Keratinocyte (primary cell): ENCODE measurements around the gene MICU2. TPM values are rescaled to one million over a fixed set of nuclear protein-coding genes. Genes with fewer than 3 reads are reported as not detected.

ENCODE experiments used
- DNase-seq: peaks from one replicate; pipeline ENCODE4 v3.0.0-alpha.2; 2011; ENCODE audit warnings: low read depth, missing footprints, low spot score
- FAIRE-seq: peaks from 2 replicates; lab custom pipeline; 2011; peaks lifted over from hg19 to GRCh38; lab: Jason Lieb, UNC
- H2AFZ ChIP-seq: 2 replicates; pipeline ENCODE4 v1.6.0; 2012; ENCODE audit warnings: low read length, control low read depth, inconsistent platforms; ENCODE audit not compliant: control insufficient read depth
- H3K27ac ChIP-seq: 2 replicates; pipeline ENCODE4 v1.5.1; 2011; ENCODE audit warnings: low read length; ENCODE audit not compliant: control insufficient read depth, insufficient read depth
- H3K27me3 ChIP-seq: 3 replicates; pipeline ENCODE4 v1.6.0; 2011; ENCODE audit warnings: low read length; ENCODE audit not compliant: control insufficient read depth, insufficient read depth; ENCODE audit errors: extremely low read depth
- H3K36me3 ChIP-seq, 2 experiments: 2 replicates in 1 of 2; 3 replicates in 1 of 2; pipeline ENCODE4 v1.5.1; 2011; ENCODE audit warnings: low read length in 2 of 2, mild to moderate bottlenecking in 1 of 2; ENCODE audit not compliant: control insufficient read depth in 2 of 2, insufficient read depth in 2 of 2; ENCODE audit errors: extremely low read depth in 1 of 2
- H3K4me1 ChIP-seq: 3 replicates; pipeline ENCODE4 v1.5.1; 2011; ENCODE audit warnings: low read length; ENCODE audit not compliant: control insufficient read depth, insufficient read depth; ENCODE audit errors: extremely low read depth
- H3K4me2 ChIP-seq: 3 replicates; pipeline ENCODE4 v1.6.0; 2011; ENCODE audit warnings: low read depth, low read length; ENCODE audit not compliant: control insufficient read depth, insufficient read depth; ENCODE audit errors: extremely low read depth
- H3K4me3 ChIP-seq, 3 experiments: fragments of 200-600 bp in 1 of 3; sonication (generic) in 1 of 3; 2 replicates in 2 of 3; 3 replicates in 1 of 3; pipeline ENCODE4 v1.5.1; 2011 to 2016; ENCODE audit warnings: low read length in 3 of 3, mild to moderate bottlenecking in 3 of 3, control low read depth in 2 of 3, inconsistent platforms in 1 of 3, low read depth in 1 of 3, mixed read lengths in 1 of 3, mixed run types in 1 of 3, moderate library complexity in 1 of 3; ENCODE audit not compliant: control insufficient read depth in 2 of 3, insufficient read depth in 2 of 3; ENCODE audit errors: extremely low read depth in 1 of 3
- H3K79me2 ChIP-seq: 2 replicates; pipeline ENCODE4 v1.6.0; 2012; ENCODE audit warnings: low read length; ENCODE audit not compliant: control insufficient read depth, insufficient read depth
- H3K9ac ChIP-seq: 3 replicates; pipeline ENCODE4 v1.6.0; 2011; ENCODE audit warnings: low read length; ENCODE audit not compliant: control insufficient read depth, insufficient read depth; ENCODE audit errors: extremely low read depth
- H3K9me1 ChIP-seq: 3 replicates; pipeline ENCODE4 v1.6.0; 2011; ENCODE audit warnings: low read length; ENCODE audit not compliant: control insufficient read depth, insufficient read depth; ENCODE audit errors: extremely low read depth
- H3K9me3 ChIP-seq: 2 replicates; pipeline ENCODE4 v1.5.1; 2012; ENCODE audit warnings: low read depth, low read length; ENCODE audit not compliant: control insufficient read depth
- H4K20me1 ChIP-seq: 3 replicates; pipeline ENCODE4 v1.6.0; 2011; ENCODE audit warnings: low read length; ENCODE audit not compliant: control insufficient read depth, insufficient read depth; ENCODE audit errors: extremely low read depth
- CTCF ChIP-seq, 3 experiments: IDR thresholded peaks in 1 of 3; conservative IDR thresholded peaks in 1 of 3; optimal IDR thresholded peaks in 1 of 3; 2 replicates in 2 of 3; 3 replicates in 1 of 3; pipeline versions ENCODE3 to v1.5.1; 2011; ENCODE audit warnings: low read length in 3 of 3, mild to moderate bottlenecking in 3 of 3, moderate library complexity in 2 of 3, control low read depth in 1 of 3, inconsistent platforms in 1 of 3; ENCODE audit not compliant: insufficient read depth in 2 of 3; ENCODE audit errors: extremely low read depth in 1 of 3
- EZH2 ChIP-seq: IDR thresholded peaks from one replicate; pipeline ENCODE4 v1.6.1; 2012; ENCODE audit warnings: inconsistent platforms, mild to moderate bottlenecking, low read length, moderate library complexity
- dilution Hi-C: fragments of 300-500 bp; cut with MboI; formaldehyde crosslinking; loops from one replicate; pipeline ENCODE4 v1.7.0; 2020; ENCODE audit warnings: low sequenced_read_pairs; ENCODE audit not compliant: extremely low pct_ligation_motif_present
- polyA plus RNA-seq, 5 experiments: library from polyadenylated mRNA; depleted of rRNA in 3 of 5; stranded (reverse) in 3 of 5; stranded (forward) in 1 of 5; unstranded in 1 of 5; fragments of >200 nt; gene quantifications; 1 replicate in 1 of 5; 2 replicates in 3 of 5; 3 replicates in 1 of 5; pipeline versions ENCODE4 v1.2.1 to v1.2.3, GENCODE V29; 2011 to 2012; ENCODE audit warnings: missing spikeins in 2 of 5, low read depth in 1 of 5, low replicate concordance in 1 of 5

MICU2 gene
- polyA plus RNA-seq, 1 donor (not counting 4 experiments of a cell fraction or from before 2014, with no cell fraction given), result 42.9 TPM

GRCh38 chr13:21453387-21454081 lies 150.4 kb downstream of the MICU2 start:
- Histone ChIP-seq H3K4me3 (no peak overlapping the region), H3K9me1 (no peaks in the 10 kb centered on the region), H3K79me2 (peaks cover 77% of the 10 kb centered on the region), H3K9me3 (no peaks in the 10 kb centered on the region), H3K4me2 (no peak overlapping the region), H4K20me1 (no peaks in the 10 kb centered on the region), H3K27ac (no peak overlapping the region), H3K36me3 (peaks cover 0 to 3% of the 10 kb centered on the region in 2 experiments), H3K27me3 (no peaks in the 10 kb centered on the region), H3K4me1 (peaks cover 10% of the 10 kb centered on the region), H2AFZ (no peak overlapping the region), H3K9ac (no peak overlapping the region)
- no peak for DNase-seq
- dilution Hi-C loops, result no loop called here
- no peak for TF ChIP-seq CTCF (optimal IDR thresholded peaks at IDR 0.05 in 1 of 3, IDR thresholded peaks at IDR 0.05 in 1 of 3, conservative IDR thresholded peaks at IDR 0.05 in 1 of 3; ENCODE audit: extremely low read depth in 1 of 3, insufficient read depth in 2 of 3, low read length in 3 of 3)
- TF ChIP-seq EZH2, result no peak
- FAIRE-seq, result no peak

DNA sequence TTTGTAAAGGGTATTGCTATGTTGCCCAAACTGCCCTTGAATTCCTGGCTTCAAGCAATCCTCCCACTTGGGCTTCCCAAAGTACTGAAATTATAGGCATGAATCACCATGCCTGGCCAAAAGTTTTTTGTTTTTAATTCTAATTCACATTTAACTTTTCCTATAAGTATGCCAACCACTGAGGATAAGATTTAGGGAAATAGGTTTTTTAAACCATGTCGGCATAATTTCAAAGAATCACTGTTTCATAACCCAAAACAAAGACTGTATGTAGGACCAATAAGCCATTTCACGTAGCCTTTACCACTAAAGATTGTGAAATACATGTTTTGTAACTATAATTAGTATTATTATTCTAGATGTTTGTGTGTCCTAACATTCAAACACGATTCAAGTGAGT lies 153.0 kb downstream of the MICU2 start:
- FAIRE-seq, result no peak
- H3K9me3 ChIP-seq, result no peaks in the 10 kb centered on the region
- no peak overlapping the region for H3K4me2 ChIP-seq
- dilution Hi-C loops, result no loop called here
- H3K27me3 ChIP-seq, result no peaks in the 10 kb centered on the region
- H3K27ac ChIP-seq, result no peak overlapping the region
- H3K4me1 ChIP-seq, result no peaks in the 10 kb centered on the region
- H3K79me2 ChIP-seq, result peaks cover 63% of the 10 kb centered on the region
- H3K4me3 ChIP-seq, result no peak overlapping the region
- no peak overlapping the region for H3K9ac ChIP-seq
- TF ChIP-seq CTCF (optimal IDR thresholded peaks at IDR 0.05 in 1 of 3, IDR thresholded peaks at IDR 0.05 in 1 of 3, conservative IDR thresholded peaks at IDR 0.05 in 1 of 3; ENCODE audit: extremely low read depth in 1 of 3, insufficient read depth in 2 of 3, low read length in 3 of 3) (no peak), EZH2 (no peak)
- no peaks in the 10 kb centered on the region for H3K9me1 ChIP-seq
- peaks cover 0 to 3% of the 10 kb centered on the region in 2 experiments for H3K36me3 ChIP-seq
- no peak for DNase-seq
- no peak overlapping the region for H2AFZ ChIP-seq
- no peaks in the 10 kb centered on the region for H4K20me1 ChIP-seq
